K562 (cell line): Measurements from ENCODE around the gene NAA11. TPM values are rescaled to one million over a fixed set of nuclear protein-coding genes. Genes with fewer than 3 reads are reported as not detected.

Experiments
- ATAC-seq: fragments of 200-7000 bp; cut with Tn5 transposase; 3 replicates; pipeline ENCODE4 v1.9.1; 2020; ENCODE audit warnings: moderate library complexity
- BruUV-seq: library from RNA; stranded (reverse); fragments of 400-500 nt; replicated peaks from 2 replicates; lab custom pipeline; 2021; lab: Mats Ljungman, UMichigan
- CTCF ChIA-PET: fragments of 300-600 bp; formaldehyde crosslinking; extraction: SDS; loops from one replicate; lab custom pipeline; 2021; ENCODE audit warnings: low intra/inter-chr PET ratio; lab: Yijun Ruan, JAX
- POLR2A ChIA-PET: fragments of 300-600, 350-650 bp; sonication (Branson Sonifier 250); formaldehyde crosslinking; extraction: SDS; loops from one replicate; lab custom pipeline; 2021; ENCODE audit warnings: antibody characterized with exemption, inconsistent platforms; lab: Yijun Ruan, JAX
- DNase-seq, 4 experiments: peaks; one replicate each; pipeline versions ENCODE4 v3.0.0 to v3.0.0-alpha.2; 2011 to 2018; ENCODE audit warnings: low spot score in 3 of 4, mixed read lengths in 3 of 4; ENCODE audit errors: extremely low read depth in 1 of 4
- FAIRE-seq: peaks from 2 replicates; lab custom pipeline; 2011; peaks lifted over from hg19 to GRCh38; lab: Jason Lieb, UNC
- H2AFZ ChIP-seq: 2 replicates; pipeline ENCODE4 v1.6.0; 2011; ENCODE audit warnings: low read depth, low read length, control low read depth, inconsistent platforms
- H3K27ac ChIP-seq: fragments of 200-600 bp; 3 replicates; pipeline ENCODE4 v1.8.0; 2011; ENCODE audit warnings: low read depth, mild to moderate bottlenecking, control low read depth, inconsistent platforms, low read length, moderate library complexity, mixed read lengths; ENCODE audit errors: extremely low read depth
- H3K27me3 ChIP-seq, 2 experiments: fragments of 300-600 bp in 1 of 2; 2 replicates in 1 of 2; 3 replicates in 1 of 2; pipeline versions ENCODE4 v1.6.0 to v1.8.0; 2011; ENCODE audit warnings: inconsistent platforms in 2 of 2, low read length in 2 of 2, mild to moderate bottlenecking in 1 of 2, mixed read lengths in 1 of 2, moderate library complexity in 1 of 2; ENCODE audit not compliant: control insufficient read depth in 2 of 2, insufficient read depth in 2 of 2
- H3K36me3 ChIP-seq: fragments of 300-600 bp; 3 replicates; pipeline ENCODE4 v1.8.0; 2011; ENCODE audit warnings: mild to moderate bottlenecking, low read length, inconsistent platforms; ENCODE audit not compliant: control insufficient read depth, insufficient read depth
- H3K4me1 ChIP-seq, 2 experiments: fragments of 200-600 bp in 1 of 2; replicated peaks in 1 of 2; 2 replicates in 1 of 2; 3 replicates in 1 of 2; pipeline versions ENCODE4 v1.5.1 to v1.8.0; 2011; ENCODE audit warnings: inconsistent platforms in 2 of 2, low read length in 2 of 2, mild to moderate bottlenecking in 1 of 2, mixed read lengths in 1 of 2, moderate library complexity in 1 of 2; ENCODE audit not compliant: control insufficient read depth in 2 of 2, insufficient read depth in 2 of 2
- H3K4me2 ChIP-seq: 2 replicates; pipeline ENCODE4 v1.6.1; 2011; ENCODE audit warnings: low read length, control low read depth, inconsistent platforms, mixed read lengths; ENCODE audit not compliant: insufficient read depth
- H3K4me3 ChIP-seq: fragments of 200-600 bp; sonication (generic), shearing (Covaris generic); 2 replicates; pipeline ENCODE4 v1.5.1; 2016; ENCODE audit warnings: control low read depth, inconsistent platforms
- H3K79me2 ChIP-seq: fragments of 200-600 bp; 3 replicates; pipeline ENCODE4 v1.8.0; 2011; ENCODE audit warnings: low read length, inconsistent platforms; ENCODE audit not compliant: control insufficient read depth, insufficient read depth
- H3K9ac ChIP-seq, 2 experiments: 2 replicates each; pipeline versions ENCODE4 v1.6.0 to v1.6.1; 2011; ENCODE audit warnings: low read depth in 2 of 2, low read length in 2 of 2, control low read depth in 1 of 2, inconsistent platforms in 1 of 2, mild to moderate bottlenecking in 1 of 2, mixed read lengths in 1 of 2; ENCODE audit not compliant: insufficient read depth in 1 of 2
- H3K9me1 ChIP-seq: one replicate; pipeline ENCODE4 v1.6.0; 2011; ENCODE audit warnings: inconsistent platforms, mild to moderate bottlenecking, low read length, moderate library complexity; ENCODE audit not compliant: control insufficient read depth, insufficient read depth
- H3K9me3 ChIP-seq: replicated peaks from 2 replicates; pipeline ENCODE4 v1.5.1; 2011; ENCODE audit warnings: low read depth, low read length, inconsistent platforms; ENCODE audit not compliant: control insufficient read depth, insufficient read depth
- H4K20me1 ChIP-seq: replicated peaks from 2 replicates; pipeline ENCODE4 v1.6.1; 2011; ENCODE audit warnings: low read length, inconsistent platforms, mixed read lengths; ENCODE audit not compliant: control insufficient read depth, insufficient read depth
- HMG20A ChIP-seq: fragments of 450-650 bp; formaldehyde crosslinking; conservative IDR thresholded peaks from 2 replicates; pipeline ENCODE4 v1.4.0; 2020; ENCODE audit warnings: mild to moderate bottlenecking, mixed read lengths
- HOXB6 ChIP-seq: fragments of 250-450 bp; sonication (Bioruptor Pico); IDR thresholded peaks from 2 replicates; pipeline ENCODE4 v1.5.1; 2022; ENCODE audit warnings: mild to moderate bottlenecking, borderline replicate concordance
- JUN ChIP-seq, 2 experiments: sonication (generic) in 1 of 2; formaldehyde crosslinking in 1 of 2; IDR thresholded peaks; 2 replicates each; pipeline versions ENCODE4 v1.6.1 to v1.8.0; 2012 to 2022; ENCODE audit warnings: borderline replicate concordance in 2 of 2, mild to moderate bottlenecking in 2 of 2, improper control_type of control experiment in 1 of 2, low read depth in 1 of 2, low read length in 1 of 2, missing genetic modification reagents in 1 of 2
- MAFF ChIP-seq: IDR thresholded peaks from 2 replicates; pipeline ENCODE4 v1.6.1; 2012; ENCODE audit warnings: low read length, improper control_type of control experiment
- MED1 ChIP-seq: sonication (generic); formaldehyde crosslinking; IDR thresholded peaks from 2 replicates; pipeline ENCODE4 v1.8.1; 2023; ENCODE audit warnings: missing genetic modification reagents, borderline replicate concordance
- NCOR1 ChIP-seq: fragments of 450-650 bp; IDR thresholded peaks from 2 replicates; pipeline ENCODE4 v1.6.1; 2016; ENCODE audit warnings: mild to moderate bottlenecking, moderate library complexity
- NFIX ChIP-seq: fragments of 250-450 bp; sonication (Bioruptor Pico); IDR thresholded peaks from 2 replicates; pipeline ENCODE4 v1.4.0; 2020; ENCODE audit warnings: low read depth, mild to moderate bottlenecking, moderate library complexity
- RBM14 ChIP-seq: fragments of 200-400 bp; formaldehyde crosslinking; IDR thresholded peaks from 2 replicates; pipeline ENCODE4 v1.6.1; 2018; ENCODE audit warnings: low read depth, mild to moderate bottlenecking, low read length, moderate library complexity, borderline replicate concordance; ENCODE audit not compliant: insufficient read depth
- WHSC1 ChIP-seq: IDR thresholded peaks from one replicate; pipeline ENCODE4 v1.6.1; 2012; ENCODE audit warnings: low read length, control low read depth, inconsistent platforms
- ZFP1 ChIP-seq: fragments of 450-650 bp; formaldehyde crosslinking; IDR thresholded peaks from 2 replicates; pipeline ENCODE4 v1.4.0; 2020; ENCODE audit warnings: mild to moderate bottlenecking, mixed read lengths
- WGBS: fragments of 100-300 bp; shearing (Covaris generic); methylation state at CpG from one replicate; pipeline ENCODE4 v1.1.6; 2016; ENCODE audit warnings: low coverage, mixed read lengths; ENCODE audit not compliant: insufficient coverage; ENCODE audit errors: missing lambda C conversion rate; 5-methylcytosine and 5-hydroxymethylcytosine counted together
- in situ Hi-C: fragments of 300-500 bp; cut with MboI; formaldehyde crosslinking; loops from 4 replicates; pipeline ENCODE4 v1.15.0; 2018; ENCODE audit warnings: inconsistent platforms, mixed read lengths
- intact Hi-C: fragments of 100-400 bp; cut with micrococcal nuclease; formaldehyde crosslinking; loops from 2 replicates; pipeline ENCODE4 v1.14.2; 2022
- polyA plus RNA-seq, 8 experiments: library from polyadenylated mRNA; depleted of rRNA in 4 of 8; stranded (reverse) in 5 of 8; unstranded in 3 of 8; fragments of >200 nt; fragmentation: Nextera tagmentation in 2 of 8; fragmentation: Illumina TruSeq in 1 of 8; extraction: Ambion mirVana in 2 of 8; extraction: Trizol in 1 of 8; gene quantifications; 2 replicates each; pipeline versions ENCODE4 v1.2.1 to v1.2.3, GENCODE V29; 2011 to 2014; ENCODE audit warnings: inconsistent platforms in 1 of 8, missing spikeins in 1 of 8
- total RNA-seq, 7 experiments: library from RNA; depleted of rRNA in 6 of 7; stranded (reverse); fragments of >200 nt in 6 of 7; fragmentation: Illumina TruSeq in 2 of 7; extraction: Trizol in 2 of 7; gene quantifications; 2 replicates each; pipeline versions ENCODE4 v1.2.1 to v1.2.3, GENCODE V29; 2011 to 2021; ENCODE audit warnings: low replicate concordance in 1 of 7
- TF ChIP-seq, protein P1 (sequence below): fragments of 250-450 bp; sonication (Bioruptor Pico); IDR thresholded peaks from 2 replicates; pipeline ENCODE4 v1.4.0; 2020; ENCODE audit warnings: mild to moderate bottlenecking

Gene NAA11
- total and polyA plus RNA-seq, 9 of the 15 experiments (the other 6 are each of a cell fraction or from before 2014, with no cell fraction given): 17.1 to 34.6 (median 23.1) TPM

DNA sequence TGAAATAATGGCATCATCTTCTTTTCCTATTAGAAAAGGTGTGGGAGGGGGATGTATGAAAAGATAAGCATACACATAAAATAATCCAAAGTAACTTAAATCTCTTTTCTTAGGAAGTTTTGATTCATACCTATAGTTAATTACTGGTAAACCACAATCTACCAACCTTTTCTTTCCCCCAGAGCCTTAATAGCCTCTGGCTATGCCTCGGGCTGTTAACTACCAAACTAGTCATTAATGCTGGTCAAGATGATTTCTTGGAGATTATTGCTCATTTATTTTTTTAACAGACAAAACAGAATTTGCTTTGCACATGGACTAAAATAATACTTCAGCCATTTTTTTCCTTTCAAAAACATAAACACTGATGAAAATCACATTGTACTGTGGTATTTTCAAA, 16.9 kb downstream of the NAA11 start:
- Histone ChIP-seq H2AFZ (no peak overlapping the region), H3K36me3 (0 out of 3 replicates have a peak, but pooled peaks cover 3% of the 10 kb centered on the region), H3K27ac (no peak overlapping the region), H3K79me2 (0 out of 3 replicates have a peak, but pooled peaks cover 2% of the 10 kb centered on the region), H3K4me2 (no peak overlapping the region), H4K20me1 (no peaks in the 10 kb centered on the region), H3K27me3 (no peaks in the 10 kb centered on the region), H3K4me1 (no peaks in the 10 kb centered on the region), H3K9ac (no peak overlapping the region), H3K9me1 (no peaks in the 10 kb centered on the region), H3K9me3 (no peaks in the 10 kb centered on the region), H3K4me3 (no peak overlapping the region)
- FAIRE-seq (peak; percentile 11), DNase-seq (no peak), ATAC-seq (no peak)
- in situ Hi-C loops (no loop called here), intact Hi-C loops (no loop called here)
- no TSS peak for BruUV-seq
- WGBS: 60% methylated on average over 1 of the region's 1 CpG
- ChIA-PET CTCF (no interaction called here), POLR2A (no interaction called here)
- TF ChIP-seq HOXB6 (CRISPR knock-in tag) (no peak), NFIX (CRISPR knock-in tag) (no peak), RBM14 (no peak), MAFF (no peak), WHSC1 (no peak), ZFP1 (CRISPR knock-in tag) (no peak), NCOR1 (no peak), JUN (IDR thresholded peaks at IDR 0.05; ENCODE audit: borderline replicate concordance, low read depth, low read length) (no peak), JUN (CRISPR knock-in tag; IDR thresholded peaks at IDR 0.05; ENCODE audit: borderline replicate concordance) (no peak), MED1 (CRISPR knock-in tag) (no peak), HMG20A (CRISPR knock-in tag) (no peak)
- TF ChIP-seq, protein P1, sequence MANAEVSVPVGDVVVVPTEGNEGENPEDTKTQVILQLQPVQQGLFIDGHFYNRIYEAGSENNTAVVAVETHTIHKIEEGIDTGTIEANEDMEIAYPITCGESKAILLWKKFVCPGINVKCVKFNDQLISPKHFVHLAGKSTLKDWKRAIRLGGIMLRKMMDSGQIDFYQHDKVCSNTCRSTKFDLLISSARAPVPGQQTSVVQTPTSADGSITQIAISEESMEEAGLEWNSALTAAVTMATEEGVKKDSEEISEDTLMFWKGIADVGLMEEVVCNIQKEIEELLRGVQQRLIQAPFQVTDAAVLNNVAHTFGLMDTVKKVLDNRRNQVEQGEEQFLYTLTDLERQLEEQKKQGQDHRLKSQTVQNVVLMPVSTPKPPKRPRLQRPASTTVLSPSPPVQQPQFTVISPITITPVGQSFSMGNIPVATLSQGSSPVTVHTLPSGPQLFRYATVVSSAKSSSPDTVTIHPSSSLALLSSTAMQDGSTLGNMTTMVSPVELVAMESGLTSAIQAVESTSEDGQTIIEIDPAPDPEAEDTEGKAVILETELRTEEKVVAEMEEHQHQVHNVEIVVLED: no peak
